HG03103 (cell line): Measurements from ENCODE around the gene IFITM10.
"Not testable (repeated sequence)": the region's sequence is repeated elsewhere in the genome, so short reads cannot be mapped to it uniquely, and the experiment has no call there.

Experiments
- ATAC-seq: cut with Tn5 transposase; IDR thresholded peaks from one replicate; pipeline ENCODE4 v1.9.1; 2021; ENCODE audit warnings: low read depth; ENCODE audit not compliant: unreplicated experiment

The IFITM10 gene

GRCh38 chr11:1693327-1694063 is 56.9 kb downstream of the IFITM10 start:
- ATAC-seq: no peak

DNA sequence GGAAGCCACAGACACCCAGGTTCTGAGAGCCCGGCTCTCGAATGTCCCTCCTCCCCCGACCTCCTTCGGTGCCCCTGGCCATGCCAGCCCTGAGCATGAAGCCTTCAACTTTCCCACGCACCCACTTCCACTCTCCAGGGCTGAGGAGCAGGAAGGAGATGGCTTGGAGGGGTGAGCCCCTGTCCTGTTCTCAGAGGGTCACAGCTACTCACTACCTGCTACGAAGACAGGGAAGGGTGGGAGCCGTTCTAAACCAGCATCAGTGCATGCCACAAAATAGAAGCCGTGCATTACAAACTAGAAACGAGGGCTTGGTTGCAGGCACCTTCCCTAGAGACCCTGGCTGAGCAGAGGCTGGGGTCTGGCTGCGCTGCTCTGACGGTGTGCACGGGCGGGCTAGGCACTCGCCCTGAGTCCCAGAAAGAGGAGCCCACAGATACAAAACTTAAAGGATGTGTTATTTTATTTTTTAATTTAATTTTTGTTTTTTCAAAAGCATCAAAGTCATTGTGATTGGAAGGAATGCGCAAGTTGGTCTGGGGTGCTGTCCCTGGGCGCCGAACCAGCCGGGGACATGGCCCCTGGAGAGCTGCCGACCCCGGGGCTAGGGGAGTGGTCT is 57.6 kb downstream of the IFITM10 start:
- no peak for ATAC-seq

DNA sequence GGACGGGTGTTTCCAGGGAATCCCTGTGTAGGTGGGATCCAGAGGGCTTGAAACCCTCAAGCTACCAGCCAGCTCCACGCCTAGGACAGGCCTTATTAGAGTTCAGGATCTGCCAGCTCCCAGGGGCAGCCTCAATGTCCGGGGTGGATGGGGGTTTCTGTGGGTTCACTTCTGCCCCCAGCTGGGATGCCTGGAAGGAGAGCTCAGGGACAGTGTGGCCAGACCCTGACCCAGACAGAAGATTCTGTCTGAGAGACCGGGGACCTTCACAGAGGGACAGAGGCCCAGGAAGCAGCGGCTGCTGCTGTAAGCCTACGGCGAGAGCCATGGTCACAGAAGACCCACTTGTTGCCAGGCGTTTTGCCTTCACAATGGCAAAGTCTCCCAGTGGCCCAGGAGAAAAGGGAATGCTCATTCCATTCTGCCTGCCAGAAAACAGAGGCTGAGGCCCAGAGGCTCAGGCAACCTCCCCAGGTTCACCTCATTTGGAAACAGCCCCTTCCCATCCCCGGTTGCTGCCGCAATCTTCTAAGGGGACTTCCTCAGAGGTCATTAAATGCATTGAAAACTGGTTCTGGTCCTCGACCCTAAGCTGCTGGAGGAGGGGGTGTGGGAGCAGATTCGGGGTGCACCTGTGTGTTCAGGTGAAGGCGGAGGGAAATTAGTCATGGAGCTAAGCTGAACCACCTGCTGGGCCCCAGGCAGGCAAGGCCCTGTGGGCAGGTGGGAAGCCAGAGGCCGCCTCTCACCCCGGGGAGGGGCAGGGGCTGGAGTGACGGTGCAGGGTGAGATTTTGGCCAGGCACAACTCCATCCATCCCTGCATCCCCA is 58.3 kb downstream of the IFITM10 start:
- ATAC-seq: no peak

- ATAC-seq: no peak
These were observed 59.1 kb downstream of the IFITM10 start for GRCh38 chr11:1691026-1691877.

- ATAC-seq: no peak
These were observed 60.0 kb downstream of the IFITM10 start for GRCh38 chr11:1690167-1691025.

DNA sequence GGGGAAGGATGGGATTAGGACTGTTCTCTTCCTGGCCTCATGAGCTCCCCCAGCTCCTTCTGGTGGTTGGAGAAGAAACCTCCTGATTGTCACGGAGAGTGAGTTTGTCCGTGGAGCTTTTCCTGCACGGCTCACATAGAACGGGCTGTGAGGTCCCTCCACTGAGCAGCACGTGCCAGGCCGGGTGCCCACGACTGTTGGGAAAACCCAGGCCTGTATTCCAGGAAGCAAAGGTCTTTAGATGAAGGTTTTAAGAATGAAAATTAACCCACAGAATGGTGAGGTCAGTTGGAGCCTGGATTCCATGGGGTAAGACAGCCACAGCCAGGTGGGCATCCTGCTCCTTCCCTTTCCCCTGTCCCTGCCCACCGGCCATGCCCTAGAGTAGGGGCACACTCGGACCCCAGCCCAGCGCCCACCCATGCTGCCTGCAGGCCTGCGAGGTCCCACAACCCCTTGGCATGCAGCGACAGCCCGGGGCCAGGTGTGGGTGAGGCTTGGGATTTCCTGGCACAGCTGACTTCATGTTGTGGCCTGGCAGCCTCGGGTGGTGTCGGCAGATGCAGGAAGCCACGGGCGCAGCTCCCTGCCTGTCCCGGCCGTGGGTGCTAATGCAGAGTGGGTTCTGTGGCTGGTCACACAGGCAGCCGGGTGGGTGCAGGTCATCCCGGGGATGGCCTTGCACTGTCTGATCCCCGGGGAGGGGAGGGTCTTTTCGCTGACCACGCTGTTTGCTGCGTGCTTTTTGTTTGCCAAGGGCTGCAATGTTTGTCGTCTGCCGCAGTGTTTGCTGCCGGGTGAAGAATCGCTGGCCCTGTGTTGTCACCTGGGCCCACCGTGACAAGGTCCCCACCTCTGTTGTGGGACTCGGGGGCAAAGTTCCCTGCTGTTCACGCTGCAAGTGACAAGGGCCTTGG is 60.9 kb downstream of the IFITM10 start:
- ATAC-seq: not testable (repeated sequence)

DNA sequence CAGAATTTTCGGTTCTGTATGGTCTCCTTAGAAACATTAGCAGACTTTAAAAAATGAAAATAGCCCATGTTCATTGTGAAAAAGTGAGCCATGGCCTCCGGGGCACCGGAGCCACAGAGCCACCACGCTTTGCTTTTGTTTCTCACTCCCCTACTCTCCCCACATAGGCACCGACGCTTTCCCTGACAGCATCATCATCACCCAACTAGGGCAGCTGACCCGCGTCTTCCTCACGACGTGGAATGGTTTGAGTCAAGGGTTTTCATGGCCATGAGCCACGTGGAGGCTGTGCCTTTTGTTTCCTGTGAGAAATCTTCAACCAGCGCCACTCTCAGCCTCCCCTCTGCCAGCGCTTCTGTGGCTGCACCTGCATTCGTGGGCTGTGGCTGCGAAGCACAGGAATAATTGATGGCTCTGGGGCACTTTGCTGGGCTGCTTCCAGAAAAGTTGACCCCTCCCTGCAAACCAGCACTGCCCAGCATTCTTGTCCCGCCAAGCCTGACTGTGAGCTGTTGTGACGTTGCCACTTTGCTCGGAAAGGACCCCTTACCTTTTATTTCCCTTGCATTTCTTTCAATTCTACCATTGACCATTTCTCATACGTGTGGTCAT is 62.0 kb downstream of the IFITM10 start:
- not testable (repeated sequence) for ATAC-seq

DNA sequence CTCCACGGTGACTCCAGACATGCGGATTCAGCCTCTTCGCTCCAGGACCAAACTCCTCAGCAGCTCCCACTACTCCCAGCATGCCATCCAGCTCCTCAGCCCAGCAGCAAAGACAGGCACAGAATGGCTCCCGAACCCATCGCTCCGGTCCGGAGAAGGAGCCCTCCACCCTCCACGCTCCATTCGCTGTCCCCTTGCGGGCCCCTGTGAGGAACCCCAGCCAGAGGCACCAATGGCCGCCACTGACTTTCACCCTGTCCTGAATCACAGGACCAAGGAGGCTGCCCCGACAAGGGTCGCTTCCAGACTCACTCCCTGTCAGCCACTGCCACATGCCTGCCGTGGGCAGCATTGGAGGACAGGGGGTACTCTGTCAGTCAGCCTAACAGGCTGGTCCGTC is 64.2 kb downstream of the IFITM10 start:
- ATAC-seq: not testable (repeated sequence)

- ATAC-seq: not testable (repeated sequence)
These were observed 65.2 kb downstream of the IFITM10 start for GRCh38 chr11:1684886-1685874.

- not testable (repeated sequence) for ATAC-seq
These were observed 66.4 kb downstream of the IFITM10 start for GRCh38 chr11:1683904-1684572.

DNA sequence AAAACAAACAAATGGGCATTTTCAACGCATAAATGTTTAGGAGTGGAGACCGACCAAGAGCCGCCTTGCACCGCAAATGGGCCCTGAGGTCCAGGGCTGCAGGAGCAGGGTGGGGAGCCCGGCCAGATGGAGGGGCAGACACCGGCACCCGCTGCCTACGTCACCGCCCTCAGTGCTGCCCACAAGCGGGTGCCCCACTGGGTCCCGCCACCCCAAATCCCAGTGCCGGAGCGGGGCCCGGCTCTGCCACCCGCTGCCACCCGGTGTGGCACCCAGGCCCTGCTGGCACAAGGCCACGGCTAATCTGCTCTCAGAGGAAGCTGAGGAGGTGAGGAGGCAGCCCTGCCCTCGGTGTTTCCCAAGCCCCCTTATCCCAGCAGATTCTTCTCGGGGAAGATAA is 67.2 kb downstream of the IFITM10 start:
- ATAC-seq: not testable (repeated sequence)
